ENCODE results near the gene RBM10.

RBM10 gene

GRCh38 chrX:47191806-47192401, 46.9 kb downstream of the RBM10 start:
- H2AFZ ChIP-seq (ENCODE audit: low read length), result peak overlapping the region; percentile 86
- no peak for DNase-seq (ENCODE audit: low spot score)

DNA sequence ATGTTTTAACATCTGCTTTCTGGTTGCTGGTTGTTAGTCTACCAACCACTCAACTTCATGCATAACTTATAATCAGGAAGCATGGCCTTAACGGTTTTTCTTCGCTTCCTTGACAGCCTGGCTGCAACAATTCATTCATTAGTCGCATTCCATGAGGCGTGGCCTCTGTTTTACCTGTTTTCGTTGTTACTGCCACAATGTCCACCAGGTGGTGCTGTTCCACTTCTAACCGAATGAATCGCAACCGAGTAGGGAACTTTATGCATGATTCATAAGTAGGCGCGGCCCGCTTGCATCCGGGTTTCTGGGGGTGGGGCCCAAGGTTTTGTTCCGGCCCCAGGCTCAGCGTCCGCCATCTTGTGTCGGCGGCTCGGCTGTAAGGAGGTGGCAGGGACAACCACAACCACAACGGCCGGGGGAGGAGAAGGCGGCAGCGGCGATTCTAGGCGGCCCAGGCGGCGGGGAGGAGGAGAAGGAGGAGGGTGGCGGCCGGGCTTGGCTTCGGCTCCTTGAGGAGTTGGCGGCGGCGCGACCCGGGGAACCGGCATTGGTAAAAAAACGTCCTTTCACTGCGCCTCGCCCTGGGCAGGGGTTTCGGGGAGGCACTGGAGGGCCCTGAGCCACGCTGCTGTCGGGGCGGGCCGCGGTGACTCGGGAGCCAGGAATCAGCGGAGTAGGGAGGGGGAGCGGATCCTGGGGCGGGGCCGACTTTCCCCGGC, 48.6 kb downstream of the RBM10 start, which contains the start of gene UBA1:
Gene UBA1 (plus strand): TSS at position 355 of the 719 bp plus-strand sequence. CDS start 4,974 bp downstream, outside the sequence.
- Histone ChIP-seq H3K4ac (ENCODE audit: low read length) (peak within 1 kb of the TSS; percentile 53), H3K9ac (ENCODE audit: low read depth, low read length, poor library complexity) (peak within 1 kb of the TSS; percentile 88), H4K91ac (ENCODE audit: low read depth, low read length, poor library complexity) (no peak within 1 kb of the TSS), H2AFZ (ENCODE audit: low read length) (peak within 1 kb of the TSS; percentile 91), H2BK12ac (ENCODE audit: low read length) (no peak within 1 kb of the TSS), H2BK15ac (ENCODE audit: low read length) (no peak within 1 kb of the TSS), H2BK120ac (ENCODE audit: low read depth, low read length) (no peak within 1 kb of the TSS), H3K23ac (ENCODE audit: low read depth, low read length, poor library complexity) (peak within 1 kb of the TSS; percentile 96), H2BK5ac (ENCODE audit: low read length) (peak within 1 kb of the TSS; percentile 93), H3K27me3 (ENCODE audit: control insufficient read depth in 3 of 3, insufficient read depth in 3 of 3, low read depth in 1 of 3, low read length in 3 of 3) (no peaks in the 10 kb centered on the region), H3K79me1 (ENCODE audit: low read depth, low read length) (peaks cover 2% of the 10 kb centered on the region), H3K27ac (replicated peaks; ENCODE audit: low read length) (no peak within 1 kb of the TSS), H3K9me3 (replicated peaks in 1 of 2; ENCODE audit: control insufficient read depth in 2 of 2, insufficient read depth in 1 of 2, low read depth in 1 of 2, low read length in 2 of 2) (no peaks in the 10 kb centered on the region), H4K8ac (ENCODE audit: low read depth, low read length) (no peak within 1 kb of the TSS), H3K4me1 (ENCODE audit: control insufficient read depth in 2 of 2, insufficient read depth in 1 of 2, low read depth in 1 of 2, low read length in 2 of 2) (peaks cover 21 to 30% of the 10 kb centered on the region in 2 donors), H3K36me3 (replicated peaks in 1 of 2; ENCODE audit: control insufficient read depth in 2 of 2, insufficient read depth in 2 of 2, low read length in 2 of 2) (peaks cover 4 to 39% of the 10 kb centered on the region in 2 donors), H3K4me3 (ENCODE audit: low read length in 2 of 2) (peak within 1 kb of the TSS; percentile 96 to 97), H2AK5ac (ENCODE audit: low read depth, low read length) (no peak within 1 kb of the TSS), H3K4me2 (ENCODE audit: insufficient read depth, low read length, poor library complexity, severe bottlenecking) (peak within 1 kb of the TSS; percentile 69), H3K18ac (ENCODE audit: low read length) (peak within 1 kb of the TSS; percentile 92), H3K14ac (ENCODE audit: low read length) (no peak within 1 kb of the TSS)
- DNase-seq (ENCODE audit: low spot score), result peak; percentile 95
- no CpG with 5 or more reads among the region's 50 CpGs for WGBS, 2 donors (ENCODE audit: extremely low coverage in 2 of 2, insufficient read length in 2 of 2, insufficient replicate concordance in 1 of 2)

More at GRCh38 chrX:47191806-47192401, 46.9 kb downstream of the RBM10 start:
- Histone ChIP-seq H3K79me1 (ENCODE audit: low read depth, low read length) (peaks cover 2% of the 10 kb centered on the region), H3K4me2 (ENCODE audit: insufficient read depth, low read length, poor library complexity, severe bottlenecking) (peak overlapping the region; percentile 91), H3K23ac (ENCODE audit: low read depth, low read length, poor library complexity) (no peak overlapping the region), H3K36me3 (replicated peaks in 1 of 2; ENCODE audit: control insufficient read depth in 2 of 2, insufficient read depth in 2 of 2, low read length in 2 of 2) (peaks cover 0 to 29% of the 10 kb centered on the region in 2 donors), H3K9me3 (replicated peaks in 1 of 2; ENCODE audit: control insufficient read depth in 2 of 2, insufficient read depth in 1 of 2, low read depth in 1 of 2, low read length in 2 of 2) (no peaks in the 10 kb centered on the region), H3K4me1 (ENCODE audit: control insufficient read depth in 2 of 2, insufficient read depth in 1 of 2, low read depth in 1 of 2, low read length in 2 of 2) (peaks cover 19 to 21% of the 10 kb centered on the region in 2 donors), H3K9ac (ENCODE audit: low read depth, low read length, poor library complexity) (no peak overlapping the region), H4K8ac (ENCODE audit: low read depth, low read length) (no peak overlapping the region), H2BK5ac (ENCODE audit: low read length) (no peak overlapping the region), H3K14ac (ENCODE audit: low read length) (no peak overlapping the region), H2BK120ac (ENCODE audit: low read depth, low read length) (no peak overlapping the region), H3K18ac (ENCODE audit: low read length) (no peak overlapping the region), H2BK12ac (ENCODE audit: low read length) (no peak overlapping the region), H3K4ac (ENCODE audit: low read length) (no peak overlapping the region), H2AK5ac (ENCODE audit: low read depth, low read length) (no peak overlapping the region), H3K27ac (replicated peaks; ENCODE audit: low read length) (no peak overlapping the region), H3K27me3 (ENCODE audit: control insufficient read depth in 3 of 3, insufficient read depth in 3 of 3, low read depth in 1 of 3, low read length in 3 of 3) (peaks cover 0 to 5% (median 0%) of the 10 kb centered on the region in 3 experiments), H3K4me3 (ENCODE audit: low read length in 2 of 2) (peak overlapping the region; percentile 57 to 80), H4K91ac (ENCODE audit: low read depth, low read length, poor library complexity) (no peak overlapping the region), H2BK15ac (ENCODE audit: low read length) (no peak overlapping the region)
- no CpG with 5 or more reads among the region's 16 CpGs for WGBS, 2 donors (ENCODE audit: extremely low coverage in 2 of 2, insufficient read length in 2 of 2, insufficient replicate concordance in 1 of 2)

DNA sequence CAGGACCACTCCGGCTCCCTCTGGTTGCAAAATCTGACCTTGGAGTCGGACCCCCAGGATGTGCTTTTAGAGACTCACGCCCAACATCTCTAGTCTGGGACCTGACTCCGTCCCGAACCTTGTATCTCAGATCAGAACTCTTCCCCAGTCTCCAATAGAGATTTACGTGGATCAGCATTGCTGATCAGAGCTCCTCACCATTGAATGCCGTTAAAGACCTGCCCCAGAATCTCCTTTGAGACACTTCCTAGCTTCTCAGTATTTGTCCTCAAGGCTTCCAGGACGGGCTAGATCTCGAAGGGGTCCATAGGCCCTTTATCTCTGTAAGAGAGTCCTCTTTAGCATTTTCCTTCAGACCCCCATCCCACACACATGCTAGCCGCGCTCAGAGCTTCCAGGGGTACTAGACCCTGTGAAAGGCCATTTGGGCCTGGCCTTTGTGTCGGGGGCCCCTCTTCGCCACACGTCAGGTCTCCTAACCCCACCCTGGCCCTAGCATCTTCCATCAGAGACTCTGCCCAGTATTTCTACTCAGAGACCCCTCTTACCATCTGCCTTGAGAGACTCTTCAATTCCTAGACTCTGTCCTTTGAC, 49.3 kb downstream of the RBM10 start:
- peaks cover 10 to 46% of the 10 kb centered on the region in 2 donors for H3K36me3 ChIP-seq (replicated peaks in 1 of 2; ENCODE audit: control insufficient read depth in 2 of 2, insufficient read depth in 2 of 2, low read length in 2 of 2)
- H2BK120ac ChIP-seq (ENCODE audit: low read depth, low read length), result no peak overlapping the region
- H2BK5ac ChIP-seq (ENCODE audit: low read length), result peak overlapping the region; percentile 93
- peak overlapping the region; percentile 96 to 97 for H3K4me3 ChIP-seq (ENCODE audit: low read length in 2 of 2)
- H3K4me2 ChIP-seq (ENCODE audit: insufficient read depth, low read length, poor library complexity, severe bottlenecking), result peak overlapping the region; percentile 69
- no CpG with 5 or more reads among the region's 14 CpGs for WGBS, 2 donors (ENCODE audit: extremely low coverage in 2 of 2, insufficient read length in 2 of 2, insufficient replicate concordance in 1 of 2)
- peaks cover 2% of the 10 kb centered on the region for H3K79me1 ChIP-seq (ENCODE audit: low read depth, low read length)
- H3K23ac ChIP-seq (ENCODE audit: low read depth, low read length, poor library complexity), result peak overlapping the region; percentile 96
- no peak overlapping the region for H3K27ac ChIP-seq (replicated peaks; ENCODE audit: low read length)
- H3K4me1 ChIP-seq (ENCODE audit: control insufficient read depth in 2 of 2, insufficient read depth in 1 of 2, low read depth in 1 of 2, low read length in 2 of 2), result peaks cover 21 to 30% of the 10 kb centered on the region in 2 donors
- no peak overlapping the region for H3K14ac ChIP-seq (ENCODE audit: low read length)
- H3K9me3 ChIP-seq (replicated peaks in 1 of 2; ENCODE audit: control insufficient read depth in 2 of 2, insufficient read depth in 1 of 2, low read depth in 1 of 2, low read length in 2 of 2), result no peaks in the 10 kb centered on the region
- no peak overlapping the region for H2AK5ac ChIP-seq (ENCODE audit: low read depth, low read length)
- no peak overlapping the region for H4K8ac ChIP-seq (ENCODE audit: low read depth, low read length)
- H4K91ac ChIP-seq (ENCODE audit: low read depth, low read length, poor library complexity), result no peak overlapping the region
- H2BK12ac ChIP-seq (ENCODE audit: low read length), result no peak overlapping the region
- no peaks in the 10 kb centered on the region for H3K27me3 ChIP-seq (ENCODE audit: control insufficient read depth in 3 of 3, insufficient read depth in 3 of 3, low read depth in 1 of 3, low read length in 3 of 3)
- H2BK15ac ChIP-seq (ENCODE audit: low read length), result no peak overlapping the region
- no peak for DNase-seq (ENCODE audit: low spot score)
- no peak overlapping the region for H3K4ac ChIP-seq (ENCODE audit: low read length)
- H2AFZ ChIP-seq (ENCODE audit: low read length), result peak overlapping the region; percentile 91
- peak overlapping the region; percentile 88 for H3K9ac ChIP-seq (ENCODE audit: low read depth, low read length, poor library complexity)
- peak overlapping the region; percentile 92 for H3K18ac ChIP-seq (ENCODE audit: low read length)

DNA sequence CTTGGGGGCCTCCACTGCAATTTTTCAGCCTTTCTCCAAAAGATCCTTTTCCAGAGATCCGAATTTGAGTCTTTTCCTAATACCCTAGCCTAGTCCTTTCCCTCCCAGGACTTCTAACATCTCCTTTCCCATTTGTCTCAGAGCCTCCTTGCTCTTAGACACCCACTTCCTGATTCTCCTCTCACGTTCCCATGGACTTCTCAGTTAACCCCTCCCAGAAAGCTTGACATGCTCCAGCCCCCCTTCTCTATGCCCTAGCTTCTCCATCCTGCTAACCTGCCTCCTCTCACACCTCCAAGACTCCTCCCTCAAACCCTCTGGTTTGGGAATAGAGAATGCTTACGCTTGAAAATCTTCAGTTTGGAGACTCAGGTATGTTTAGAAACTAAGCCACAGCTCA, 51.1 kb downstream of the RBM10 start:
- no peak overlapping the region for H2BK15ac ChIP-seq (ENCODE audit: low read length)
- peaks cover 21 to 28% of the 10 kb centered on the region in 2 donors for H3K4me1 ChIP-seq (ENCODE audit: control insufficient read depth in 2 of 2, insufficient read depth in 1 of 2, low read depth in 1 of 2, low read length in 2 of 2)
- H3K9ac ChIP-seq (ENCODE audit: low read depth, low read length, poor library complexity), result no peak overlapping the region
- H2BK5ac ChIP-seq (ENCODE audit: low read length), result no peak overlapping the region
- H3K23ac ChIP-seq (ENCODE audit: low read depth, low read length, poor library complexity), result no peak overlapping the region
- no peak overlapping the region for H3K27ac ChIP-seq (replicated peaks; ENCODE audit: low read length)
- H3K79me1 ChIP-seq (ENCODE audit: low read depth, low read length), result peaks cover 7% of the 10 kb centered on the region
- peak overlapping the region; percentile 11 for H3K4me2 ChIP-seq (ENCODE audit: insufficient read depth, low read length, poor library complexity, severe bottlenecking)
- H3K4me3 ChIP-seq (ENCODE audit: low read length in 2 of 2), result peak overlapping the region in 1 of 2 donors; percentile 19
- no peak for DNase-seq (ENCODE audit: low spot score)
- no peaks in the 10 kb centered on the region for H3K27me3 ChIP-seq (ENCODE audit: control insufficient read depth in 3 of 3, insufficient read depth in 3 of 3, low read depth in 1 of 3, low read length in 3 of 3)
- no peak overlapping the region for H3K18ac ChIP-seq (ENCODE audit: low read length)
- H3K36me3 ChIP-seq (replicated peaks in 1 of 2; ENCODE audit: control insufficient read depth in 2 of 2, insufficient read depth in 2 of 2, low read length in 2 of 2), result peaks cover 25 to 62% of the 10 kb centered on the region in 2 donors
- no peak overlapping the region for H2AK5ac ChIP-seq (ENCODE audit: low read depth, low read length)
- no peaks in the 10 kb centered on the region for H3K9me3 ChIP-seq (replicated peaks in 1 of 2; ENCODE audit: control insufficient read depth in 2 of 2, insufficient read depth in 1 of 2, low read depth in 1 of 2, low read length in 2 of 2)
- no peak overlapping the region for H2AFZ ChIP-seq (ENCODE audit: low read length)
- H2BK120ac ChIP-seq (ENCODE audit: low read depth, low read length), result no peak overlapping the region
- WGBS, 2 donors (ENCODE audit: extremely low coverage in 2 of 2, insufficient read length in 2 of 2, insufficient replicate concordance in 1 of 2), result no CpG with 5 or more reads among the region's 3 CpGs
- no peak overlapping the region for H4K8ac ChIP-seq (ENCODE audit: low read depth, low read length)
- no peak overlapping the region for H3K4ac ChIP-seq (ENCODE audit: low read length)
- no peak overlapping the region for H2BK12ac ChIP-seq (ENCODE audit: low read length)
- H3K14ac ChIP-seq (ENCODE audit: low read length), result no peak overlapping the region
- H4K91ac ChIP-seq (ENCODE audit: low read depth, low read length, poor library complexity), result no peak overlapping the region

All from neuronal stem cell (in vitro differentiated cells).